HepG2 (cell line): Measurements from ENCODE around the gene GPER1. TPM values are rescaled to one million over a fixed set of nuclear protein-coding genes. Genes with fewer than 3 reads are reported as not detected.
A peak's percentile ranks its signal among the peaks of the same experiment; 100 is the strongest.

Experiments
- ATAC-seq: fragments of 200-7000 bp; cut with Tn5 transposase; 3 replicates; pipeline ENCODE4 v1.9.1; 2020; ENCODE audit warnings: mild to moderate bottlenecking, moderate library complexity
- BruUV-seq: library from RNA; stranded (reverse); fragments of 400-500 nt; replicated peaks from 2 replicates; lab custom pipeline; 2021; lab: Mats Ljungman, UMichigan
- CTCF ChIA-PET: fragments of 300-600 bp; formaldehyde crosslinking; extraction: SDS; loops from one replicate; lab custom pipeline; 2021; ENCODE audit warnings: low total read pairs, inconsistent platforms, low intra/inter-chr PET ratio; lab: Yijun Ruan, JAX
- POLR2A ChIA-PET: fragments of 350-600 bp; sonication (Branson Sonifier 250); formaldehyde crosslinking; loops from one replicate; lab custom pipeline; 2020; ENCODE audit warnings: antibody characterized with exemption, inconsistent platforms; lab: Yijun Ruan, JAX
- DNase-seq: peaks from one replicate; pipeline ENCODE4 v3.0.0-alpha.2; 2015; ENCODE audit warnings: low spot score
- FAIRE-seq: peaks from 3 replicates; lab custom pipeline; 2011; peaks lifted over from hg19 to GRCh38; lab: Jason Lieb, UNC
- H2AFZ ChIP-seq: one replicate; pipeline ENCODE4 v1.6.1; 2011; ENCODE audit warnings: low read length, inconsistent platforms
- H3K27ac ChIP-seq: fragments of 300-600 bp; 3 replicates; pipeline ENCODE4 v1.8.0; 2011; ENCODE audit warnings: mixed run types, mild to moderate bottlenecking, mixed read lengths, low read length, inconsistent platforms; ENCODE audit not compliant: insufficient read depth; ENCODE audit errors: extremely low read length
- H3K27me3 ChIP-seq, 2 experiments: fragments of 200-600 bp in 1 of 2; 2 replicates in 1 of 2; 3 replicates in 1 of 2; pipeline versions ENCODE4 v1.6.0 to v1.8.0; 2011; ENCODE audit warnings: low read length in 2 of 2, mild to moderate bottlenecking in 2 of 2, moderate library complexity in 2 of 2, inconsistent platforms in 1 of 2; ENCODE audit not compliant: insufficient read depth in 2 of 2, control insufficient read depth in 1 of 2
- H3K36me3 ChIP-seq, 2 experiments: fragments of 200-600 bp in 1 of 2; replicated peaks in 1 of 2; 2 replicates in 1 of 2; 3 replicates in 1 of 2; pipeline versions ENCODE4 v1.5.1 to v1.8.0; 2011; ENCODE audit warnings: low read length in 2 of 2, inconsistent platforms in 1 of 2; ENCODE audit not compliant: insufficient read depth in 2 of 2, control insufficient read depth in 1 of 2
- H3K4me1 ChIP-seq: 2 replicates; pipeline ENCODE4 v1.5.1; 2012; ENCODE audit warnings: low read length, inconsistent platforms; ENCODE audit not compliant: insufficient read depth
- H3K4me2 ChIP-seq: 2 replicates; pipeline ENCODE4 v1.6.0; 2011; ENCODE audit warnings: low read depth, low read length, inconsistent platforms
- H3K4me3 ChIP-seq, 3 experiments: fragments of 200-600 bp in 1 of 3; sonication (generic), shearing (Covaris generic) in 1 of 3; replicated peaks in 1 of 3; 2 replicates each; pipeline ENCODE4 v1.5.1; 2011 to 2016; ENCODE audit warnings: low read length in 3 of 3, inconsistent platforms in 2 of 3, low read depth in 2 of 3, mild to moderate bottlenecking in 2 of 3, control low read depth in 1 of 3, mixed read lengths in 1 of 3; ENCODE audit not compliant: insufficient read depth in 1 of 3
- H3K79me2 ChIP-seq: one replicate; pipeline ENCODE4 v1.6.1; 2011; ENCODE audit warnings: low read length, inconsistent platforms; ENCODE audit not compliant: insufficient read depth
- H3K9ac ChIP-seq: 2 replicates; pipeline ENCODE4 v1.6.0; 2011; ENCODE audit warnings: mild to moderate bottlenecking, low read depth, low read length, inconsistent platforms; ENCODE audit not compliant: insufficient read depth
- H3K9me3 ChIP-seq: 2 replicates; pipeline ENCODE4 v1.5.1; 2012; ENCODE audit warnings: mild to moderate bottlenecking, low read length
- H4K20me1 ChIP-seq: 2 replicates; pipeline ENCODE4 v1.6.0; 2011; ENCODE audit warnings: inconsistent platforms, mild to moderate bottlenecking, low read length, moderate library complexity; ENCODE audit not compliant: insufficient read depth
- ATF2 ChIP-seq: sonication (generic); formaldehyde crosslinking; IDR thresholded peaks from 2 replicates; pipeline ENCODE4 v1.4.0; 2020; ENCODE audit warnings: missing genetic modification reagents
- CERS6 ChIP-seq: sonication (generic); formaldehyde crosslinking; IDR thresholded peaks from 2 replicates; pipeline ENCODE4 v1.5.0; 2020; ENCODE audit warnings: missing genetic modification reagents
- HOXA3 ChIP-seq: sonication (generic); formaldehyde crosslinking; IDR thresholded peaks from 2 replicates; pipeline ENCODE4 v1.5.0; 2020; ENCODE audit warnings: missing genetic modification reagents
- KAT2B ChIP-seq: fragments of 150-350 bp; IDR thresholded peaks from 2 replicates; pipeline ENCODE4 v1.6.1; 2014; ENCODE audit warnings: low read depth, low read length, borderline replicate concordance
- NRL ChIP-seq: sonication (generic); formaldehyde crosslinking; IDR thresholded peaks from 2 replicates; pipeline ENCODE4 v1.5.0; 2020; ENCODE audit warnings: missing genetic modification reagents, mild to moderate bottlenecking, moderate library complexity, borderline replicate concordance
- ZBTB38 ChIP-seq: sonication (generic); formaldehyde crosslinking; IDR thresholded peaks from 2 replicates; pipeline ENCODE4 v1.5.1; 2020; ENCODE audit warnings: mild to moderate bottlenecking, missing genetic modification reagents
- ZNF225 ChIP-seq: sonication (generic); formaldehyde crosslinking; IDR thresholded peaks from 2 replicates; pipeline ENCODE4 v1.4.0; 2020; ENCODE audit warnings: mild to moderate bottlenecking, missing genetic modification reagents
- ZNF547 ChIP-seq: sonication (generic); formaldehyde crosslinking; IDR thresholded peaks from 2 replicates; pipeline ENCODE4 v1.5.1; 2020; ENCODE audit warnings: mild to moderate bottlenecking, missing genetic modification reagents
- ZNF598 ChIP-seq: sonication (generic); formaldehyde crosslinking; IDR thresholded peaks from 2 replicates; pipeline ENCODE4 v1.5.1; 2020; ENCODE audit warnings: mild to moderate bottlenecking, missing genetic modification reagents, borderline replicate concordance
- WGBS: methylation state at CpG from one replicate; pipeline ENCODE4 v1.1.6; 2017; ENCODE audit warnings: low lambda C conversion rate; 5-methylcytosine and 5-hydroxymethylcytosine counted together
- in situ Hi-C: cut with HindIII; loops from 2 replicates; pipeline ENCODE4 v1.10.0; 2017; ENCODE audit warnings: low pct_unique_long_range_greater_than_20kb; ENCODE audit not compliant: extremely low pct_ligation_motif_present
- intact Hi-C: fragments of 100-400 bp; cut with micrococcal nuclease; formaldehyde crosslinking; loops from one replicate; pipeline ENCODE4 v1.10.0; 2022; ENCODE audit not compliant: unreplicated experiment
- polyA plus RNA-seq, 8 experiments: library from polyadenylated mRNA; depleted of rRNA in 3 of 8; stranded (reverse) in 7 of 8; unstranded in 1 of 8; fragments of >200 nt; fragmentation: Illumina TruSeq in 4 of 8; extraction: Trizol in 4 of 8; gene quantifications; 2 replicates each; pipeline versions ENCODE4 v1.2.1 to v1.2.3, GENCODE V29; 2011 to 2016; ENCODE audit warnings: low read depth in 4 of 8, missing spikeins in 1 of 8, mixed read lengths in 1 of 8; ENCODE audit not compliant: insufficient read depth in 1 of 8
- total RNA-seq, 5 experiments: library from RNA; depleted of rRNA; stranded (reverse); fragments of >200 nt; fragmentation: Illumina TruSeq; extraction: Trizol; gene quantifications; 2 replicates each; pipeline ENCODE4 v1.2.3, GENCODE V29; 2016; ENCODE audit warnings: low read depth in 1 of 5
- TF ChIP-seq, protein P1 (sequence below): sonication (generic); formaldehyde crosslinking; IDR thresholded peaks from 2 replicates; pipeline ENCODE4 v1.4.0; 2020; ENCODE audit warnings: mild to moderate bottlenecking, missing genetic modification reagents, borderline replicate concordance
- TF ChIP-seq, protein P2 (sequence below): sonication (generic); formaldehyde crosslinking; IDR thresholded peaks from 2 replicates; pipeline ENCODE4 v1.8.1; 2023; ENCODE audit warnings: mild to moderate bottlenecking, moderate library complexity, missing genetic modification reagents

GPER1 gene
- total and polyA plus RNA-seq, 2 of the 13 experiments (the other 11 are each of a cell fraction or from before 2014, with no cell fraction given) = 12.7 to 19.7 TPM

DNA sequence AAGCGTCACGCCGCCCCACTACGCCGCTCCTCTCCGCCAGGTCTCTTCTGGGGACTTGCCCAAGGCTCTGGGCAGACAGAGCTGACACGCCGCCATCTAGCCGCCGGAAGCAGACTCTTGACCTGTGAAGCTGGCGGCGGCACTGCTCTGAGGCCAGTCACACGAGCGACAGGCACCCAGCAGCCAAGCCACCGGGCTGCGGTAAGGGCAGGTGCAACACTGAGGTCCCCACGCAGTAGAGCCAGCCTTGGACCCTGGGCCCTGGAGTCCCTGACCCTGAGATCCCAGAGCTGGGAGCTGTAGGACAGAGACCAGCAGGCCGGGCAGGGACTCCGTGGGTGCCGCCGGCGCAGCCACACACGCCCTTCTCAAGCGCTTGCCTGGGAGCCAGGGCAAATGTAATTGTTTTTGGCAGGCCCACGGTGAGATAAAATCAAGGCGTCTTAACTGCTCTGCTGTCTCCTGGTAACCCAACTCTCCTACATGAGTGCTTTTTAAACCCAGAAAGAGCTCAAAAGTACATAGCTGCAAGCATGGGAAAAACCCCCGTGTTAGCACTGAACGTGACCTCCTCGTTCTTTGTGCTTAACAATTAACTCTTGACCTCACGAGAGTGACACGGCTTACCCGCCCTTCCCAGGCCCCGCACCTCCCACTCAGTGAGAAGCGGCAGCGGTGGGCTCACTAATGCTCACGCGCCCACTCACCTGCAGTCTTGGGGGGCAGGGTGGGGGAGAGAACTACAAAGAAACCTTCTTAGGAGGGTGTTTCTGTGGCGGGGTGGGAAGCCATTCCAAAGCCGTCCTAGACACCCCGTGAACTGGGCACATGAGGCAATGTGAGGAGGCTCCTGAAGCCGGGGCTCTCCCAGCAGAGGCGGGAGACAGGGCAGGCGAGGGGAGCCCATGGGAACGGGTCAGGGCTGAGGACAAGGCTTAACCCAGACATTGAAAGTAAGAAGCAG, 8.5 kb downstream of the GPER1 start (continued):
- peak; percentile 96 for TF ChIP-seq ZBTB38 (CRISPR knock-in tag)
- TF ChIP-seq ZNF598 (CRISPR knock-in tag) = no peak
- TF ChIP-seq HOXA3 (CRISPR knock-in tag) = peak; percentile 65
- TF ChIP-seq, protein P1, sequence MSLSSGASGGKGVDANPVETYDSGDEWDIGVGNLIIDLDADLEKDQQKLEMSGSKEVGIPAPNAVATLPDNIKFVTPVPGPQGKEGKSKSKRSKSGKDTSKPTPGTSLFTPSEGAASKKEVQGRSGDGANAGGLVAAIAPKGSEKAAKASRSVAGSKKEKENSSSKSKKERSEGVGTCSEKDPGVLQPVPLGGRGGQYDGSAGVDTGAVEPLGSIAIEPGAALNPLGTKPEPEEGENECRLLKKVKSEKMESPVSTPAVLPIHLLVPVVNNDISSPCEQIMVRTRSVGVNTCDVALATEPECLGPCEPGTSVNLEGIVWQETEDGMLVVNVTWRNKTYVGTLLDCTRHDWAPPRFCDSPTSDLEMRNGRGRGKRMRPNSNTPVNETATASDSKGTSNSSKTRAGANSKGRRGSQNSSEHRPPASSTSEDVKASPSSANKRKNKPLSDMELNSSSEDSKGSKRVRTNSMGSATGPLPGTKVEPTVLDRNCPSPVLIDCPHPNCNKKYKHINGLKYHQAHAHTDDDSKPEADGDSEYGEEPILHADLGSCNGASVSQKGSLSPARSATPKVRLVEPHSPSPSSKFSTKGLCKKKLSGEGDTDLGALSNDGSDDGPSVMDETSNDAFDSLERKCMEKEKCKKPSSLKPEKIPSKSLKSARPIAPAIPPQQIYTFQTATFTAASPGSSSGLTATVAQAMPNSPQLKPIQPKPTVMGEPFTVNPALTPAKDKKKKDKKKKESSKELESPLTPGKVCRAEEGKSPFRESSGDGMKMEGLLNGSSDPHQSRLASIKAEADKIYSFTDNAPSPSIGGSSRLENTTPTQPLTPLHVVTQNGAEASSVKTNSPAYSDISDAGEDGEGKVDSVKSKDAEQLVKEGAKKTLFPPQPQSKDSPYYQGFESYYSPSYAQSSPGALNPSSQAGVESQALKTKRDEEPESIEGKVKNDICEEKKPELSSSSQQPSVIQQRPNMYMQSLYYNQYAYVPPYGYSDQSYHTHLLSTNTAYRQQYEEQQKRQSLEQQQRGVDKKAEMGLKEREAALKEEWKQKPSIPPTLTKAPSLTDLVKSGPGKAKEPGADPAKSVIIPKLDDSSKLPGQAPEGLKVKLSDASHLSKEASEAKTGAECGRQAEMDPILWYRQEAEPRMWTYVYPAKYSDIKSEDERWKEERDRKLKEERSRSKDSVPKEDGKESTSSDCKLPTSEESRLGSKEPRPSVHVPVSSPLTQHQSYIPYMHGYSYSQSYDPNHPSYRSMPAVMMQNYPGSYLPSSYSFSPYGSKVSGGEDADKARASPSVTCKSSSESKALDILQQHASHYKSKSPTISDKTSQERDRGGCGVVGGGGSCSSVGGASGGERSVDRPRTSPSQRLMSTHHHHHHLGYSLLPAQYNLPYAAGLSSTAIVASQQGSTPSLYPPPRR (CRISPR knock-in tag) = 0 out of 2 replicates have a peak, but pooled peaks have one; percentile 20
- TF ChIP-seq NRL (CRISPR knock-in tag) = 0 out of 2 replicates have a peak, but pooled peaks have one; percentile 28

DNA sequence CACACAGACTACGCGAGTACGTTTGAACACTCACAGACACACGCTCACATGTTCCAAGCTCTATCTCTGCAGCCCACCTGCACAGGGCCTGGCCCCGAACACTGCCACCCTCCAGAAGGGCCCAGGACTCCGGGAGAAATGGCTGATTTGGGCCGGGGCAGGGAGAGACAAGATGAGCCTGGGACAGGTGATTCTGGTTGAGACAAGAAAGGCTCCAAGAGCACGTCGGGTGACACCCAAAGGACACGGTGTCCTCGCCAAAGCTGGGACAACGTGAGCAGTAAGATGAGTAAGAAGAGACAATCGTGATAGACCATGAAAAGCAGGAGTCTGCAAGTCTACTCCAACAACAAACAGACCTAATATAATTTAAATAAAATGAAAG, 9.2 kb downstream of the GPER1 start:
- H3K79me2 ChIP-seq = peaks cover 34% of the 10 kb centered on the region
- in situ Hi-C loops = no loop called here
- WGBS = 94% methylated on average over 10 of the region's 13 CpGs
- no peak for TF ChIP-seq ATF2 (CRISPR knock-in tag)
- TF ChIP-seq ZNF547 (CRISPR knock-in tag) = no peak
- no peak for TF ChIP-seq ZNF225 (CRISPR knock-in tag)
- TF ChIP-seq KAT2B = no peak
- TF ChIP-seq, protein P2, sequence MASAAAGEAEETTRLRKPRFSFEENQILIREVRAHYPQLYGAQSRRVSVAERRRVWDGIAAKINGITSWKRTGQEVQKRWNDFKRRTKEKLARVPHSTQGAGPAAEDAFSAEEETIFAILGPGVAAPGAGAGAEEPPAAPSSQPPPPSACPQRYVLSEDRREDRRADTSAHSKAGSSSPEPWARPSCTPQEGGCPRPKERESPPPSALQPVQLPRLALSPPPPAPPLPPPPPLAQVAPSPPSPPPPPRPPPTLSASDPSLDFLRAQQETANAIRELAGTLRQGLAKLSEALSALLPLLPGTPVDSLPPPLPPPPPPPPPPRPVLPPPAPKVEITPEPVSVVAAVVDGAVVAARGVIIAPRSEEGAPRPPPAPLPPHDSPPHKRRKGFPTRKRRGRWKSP (CRISPR knock-in tag) = no peak
- TF ChIP-seq CERS6 (CRISPR knock-in tag) = no peak

More for the DNA sequence above, 9.2 kb downstream of the GPER1 start:
- peaks cover 15 to 28% of the 10 kb centered on the region in 2 experiments; a peak in 4 of 5 replicates for H3K36me3 ChIP-seq
- no peak overlapping the region for H3K9ac ChIP-seq
- H3K27me3 ChIP-seq = no peaks in the 10 kb centered on the region
- no peaks in the 10 kb centered on the region for H4K20me1 ChIP-seq
- no peak for DNase-seq
- peak overlapping the region; percentile 55 for H3K27ac ChIP-seq
- H3K4me1 ChIP-seq = peaks cover 55% of the 10 kb centered on the region
- intact Hi-C loops = no loop called here
- peak overlapping the region; percentile 36; the same call in 1 of the 2 replicates for H3K4me2 ChIP-seq
- no peak for FAIRE-seq
- ATAC-seq = no peak
- H3K9me3 ChIP-seq = no peaks in the 10 kb centered on the region
- CTCF ChIA-PET = no interaction called here
- H2AFZ ChIP-seq = no peak overlapping the region
- POLR2A ChIA-PET = interaction anchor here (0.6 to 1.1 kb wide), 2 partner anchors 9 to 41 kb away, joined by 4 read pairs; partner anchors contain the start of gene GPER1
- BruUV-seq = no TSS peak
- H3K4me3 ChIP-seq = no peak overlapping the region
